Activated T-helper 1 cell treated with anti-CD3 and anti-CD28 coated beads, Interleukin-2, amount 50 U/mL, for 16 hours (primary cell): ENCODE data around the gene FAM117B.

Experiments
- DNase-seq, 2 donors: peaks; one replicate each; pipeline ENCODE4 v3.0.0-alpha.2; 2020; ENCODE audit warnings: low read depth in 1 of 2, low spot score in 1 of 2

The FAM117B gene

DNA sequence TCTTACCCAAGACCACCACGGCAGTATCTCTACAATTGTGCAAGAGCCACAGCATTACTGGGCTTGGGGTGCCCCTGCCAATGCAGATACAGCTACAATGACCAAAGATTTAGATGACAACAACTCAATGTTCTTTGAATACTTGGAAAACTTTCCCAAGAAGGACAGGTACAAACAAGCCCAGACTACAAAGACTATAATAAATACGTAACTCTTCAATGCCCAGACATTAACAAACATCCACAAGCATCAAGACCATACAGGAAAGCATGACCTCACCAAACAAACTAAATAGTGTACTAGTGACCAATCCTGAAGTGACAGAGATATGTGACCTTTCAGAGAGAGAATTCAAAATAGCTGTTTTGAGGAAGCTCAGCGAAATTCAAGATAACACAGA lies 174.0 kb downstream of the FAM117B start:
- no peak for DNase-seq

GRCh38 chr2:202813387-202813786 lies 178.6 kb downstream of the FAM117B start:
- DNase-seq: no peak

- no peak for DNase-seq
These were observed 179.5 kb downstream of the FAM117B start for GRCh38 chr2:202814226-202814625.

GRCh38 chr2:202815548-202816360 lies 181.0 kb downstream of the FAM117B start:
- no peak for DNase-seq

DNA sequence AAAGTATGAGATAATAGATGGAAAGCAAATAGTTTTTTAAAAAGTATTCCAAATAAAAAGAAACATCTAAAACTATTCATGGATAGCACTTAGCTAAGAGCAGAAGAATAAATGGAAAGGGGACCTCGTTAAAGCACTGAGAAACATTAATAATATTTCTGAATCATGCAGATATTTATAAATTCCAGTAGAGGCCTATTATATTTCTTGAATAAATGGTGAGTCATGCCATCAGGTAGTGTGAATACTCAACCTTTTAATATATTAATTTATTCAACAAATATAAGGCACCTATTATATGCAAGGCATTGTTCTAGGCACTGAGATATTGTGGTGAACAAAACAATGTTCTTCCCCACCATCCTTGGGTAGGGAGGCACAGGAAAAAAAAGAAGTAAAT lies 183.0 kb downstream of the FAM117B start:
- DNase-seq: no peak

DNA sequence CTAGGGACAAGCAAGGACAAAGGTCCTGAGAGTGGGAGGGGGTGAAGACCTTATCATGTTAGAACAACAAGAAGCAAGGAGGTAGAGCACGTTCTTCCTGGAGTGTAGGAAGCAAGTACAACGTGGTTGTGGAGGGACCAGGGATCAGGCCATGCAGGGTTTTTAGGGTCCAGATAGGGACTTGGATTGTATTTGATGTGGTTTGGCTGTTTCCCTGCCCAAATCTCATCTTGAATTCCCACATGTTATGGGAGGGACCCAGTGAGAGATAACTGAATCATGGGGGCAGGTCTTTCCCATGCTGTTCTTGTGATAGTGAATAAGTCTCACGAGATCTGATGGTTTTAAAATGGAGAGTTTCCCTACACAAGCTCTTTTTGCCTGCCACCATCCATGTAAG lies 183.6 kb downstream of the FAM117B start:
- no peak for DNase-seq
